Lung (tissue), 12 donors: ENCODE measurements around the gene LYPD5. TPM values are rescaled to one million over a fixed set of nuclear protein-coding genes. Genes with fewer than 3 reads are reported as not detected.
A peak's percentile ranks its signal among the peaks of the same experiment; 100 is the strongest.

Experiments used
- ATAC-seq: fragments of 200-7000 bp; cut with Tn5 transposase; one replicate; pipeline ENCODE4 v1.9.1; 2020; ENCODE audit warnings: moderate number of reproducible peaks; ENCODE audit not compliant: insufficient read depth, low FRiP score
- DNase-seq, 3 donors: peaks; one replicate each; pipeline ENCODE4 v3.0.0-alpha.2; 2013 to 2017
- H3K27ac ChIP-seq, 2 donors: one replicate each; pipeline ENCODE4 v1.5.1; 2013; ENCODE audit warnings: mild to moderate bottlenecking in 2 of 2, moderate library complexity in 2 of 2, control low read depth in 1 of 2, inconsistent platforms in 1 of 2, low read depth in 1 of 2, low read length in 1 of 2
- H3K27me3 ChIP-seq, 3 donors: one replicate each; pipeline ENCODE4 v1.5.1; 2013; ENCODE audit warnings: low read length in 2 of 3; ENCODE audit not compliant: control insufficient read depth in 3 of 3, insufficient read depth in 3 of 3
- H3K36me3 ChIP-seq, 4 donors: one replicate each; pipeline ENCODE4 v1.5.1; 2013; ENCODE audit warnings: low read length in 4 of 4, mild to moderate bottlenecking in 1 of 4, moderate library complexity in 1 of 4; ENCODE audit not compliant: control insufficient read depth in 4 of 4, insufficient read depth in 4 of 4
- H3K4me1 ChIP-seq, 5 donors: one replicate each; pipeline ENCODE4 v1.5.1; 2013; ENCODE audit warnings: low read length in 5 of 5, mild to moderate bottlenecking in 2 of 5, moderate library complexity in 1 of 5; ENCODE audit not compliant: control insufficient read depth in 5 of 5, insufficient read depth in 5 of 5
- H3K4me3 ChIP-seq: one replicate; pipeline ENCODE4 v1.5.1; 2013; ENCODE audit warnings: mild to moderate bottlenecking, control low read depth, moderate library complexity
- H3K9ac ChIP-seq, 2 donors: one replicate each; pipeline ENCODE4 v1.5.1; 2013; ENCODE audit warnings: low read length in 2 of 2, control low read depth in 1 of 2; ENCODE audit not compliant: insufficient read depth in 1 of 2
- H3K9me3 ChIP-seq, 4 donors: one replicate each; pipeline ENCODE4 v1.5.1; 2013; ENCODE audit warnings: low read length in 3 of 4, mild to moderate bottlenecking in 1 of 4, moderate library complexity in 1 of 4; ENCODE audit not compliant: control insufficient read depth in 4 of 4, insufficient read depth in 3 of 4
- CTCF ChIP-seq: IDR thresholded peaks from 2 replicates; pipeline ENCODE4 v1.5.1; 2012; ENCODE audit warnings: mild to moderate bottlenecking; ENCODE audit errors: control extremely low read depth, extremely low read depth
- WGBS, 2 donors: extraction: QIAGEN DNeasy Blood & Tissue Kit; methylation state at CpG; one replicate each; pipeline ENCODE4 v1.1.7; 2013; 5-methylcytosine and 5-hydroxymethylcytosine counted together
- polyA plus RNA-seq, 2 donors: library from polyadenylated mRNA; stranded (reverse); fragments of 200-250 nt; gene quantifications; one replicate each; pipeline ENCODE4 v1.2.1, GENCODE V29; 2013
- total RNA-seq, 2 donors: library from RNA; depleted of rRNA in 1 of 2; stranded (reverse); fragments of >200 nt in 1 of 2; gene quantifications; one replicate each; pipeline ENCODE4 v1.2.1, GENCODE V29; 2014 to 2021
- donor health status: control.
- donor health status: control.
- donor health status: Bipolar disorder and iron deficiency.
- donor health status: healthy.
- donor health status: DM: yes; HTN: yes; CAD: no.

LYPD5 gene
- total and polyA plus RNA-seq, 4 donors = 0.51 to 8.1 (median 2.9) TPM

- 59 to 70% methylated on average over 2 of the region's 2 CpGs for WGBS, 2 donors
- H3K9ac ChIP-seq = no peak overlapping the region
- H3K4me3 ChIP-seq = no peak overlapping the region
- peaks cover 0 to 1% (median 0%) of the 10 kb centered on the region in 4 donors for H3K9me3 ChIP-seq
- H3K27me3 ChIP-seq = peaks cover 0 to 10% (median 0%) of the 10 kb centered on the region in 3 donors
- TF ChIP-seq CTCF = no peak
- no peak for ATAC-seq
- no peak for DNase-seq
- no peaks in the 10 kb centered on the region for H3K36me3 ChIP-seq
- H3K27ac ChIP-seq = no peak overlapping the region
- no peaks in the 10 kb centered on the region for H3K4me1 ChIP-seq
Measured at GRCh38 chr19:43804432-43804831, 2.2 kb upstream of the LYPD5 start.

- H3K4me3 ChIP-seq = no peak overlapping the region
Measured at GRCh38 chr19:43799502-43800142, 2.6 kb downstream of the LYPD5 start.

GRCh38 chr19:43798546-43799409 is 3.5 kb downstream of the LYPD5 start:
- Histone ChIP-seq H3K27ac (no peak overlapping the region), H3K9ac (no peak overlapping the region), H3K4me1 (peaks cover 0 to 10% (median 0%) of the 10 kb centered on the region in 5 donors), H3K27me3 (peaks cover 0 to 21% (median 3%) of the 10 kb centered on the region in 3 donors), H3K4me3 (peak overlapping the region; percentile 47), H3K36me3 (no peaks in the 10 kb centered on the region), H3K9me3 (peaks cover 0 to 1% (median 0%) of the 10 kb centered on the region in 4 donors)
- TF ChIP-seq CTCF = no peak
- ATAC-seq = peak; percentile 59
- peak; percentile 7 to 35 (median 35) for DNase-seq
- 17 to 18% methylated on average over 64 to 70 of the region's 70 CpGs for WGBS, 2 donors

More at GRCh38 chr19:43799502-43800142, 2.6 kb downstream of the LYPD5 start:
- Histone ChIP-seq H3K9ac (no peak overlapping the region), H3K4me1 (peaks cover 0 to 10% (median 0%) of the 10 kb centered on the region in 5 donors), H3K36me3 (no peaks in the 10 kb centered on the region), H3K27me3 (peaks cover 0 to 21% (median 3%) of the 10 kb centered on the region in 3 donors), H3K9me3 (peaks cover 0 to 1% (median 0%) of the 10 kb centered on the region in 4 donors), H3K27ac (peak overlapping the region in 1 of 2 donors; percentile 9)
- DNase-seq = no peak
- ATAC-seq = no peak
- 67 to 82% methylated on average over 6 of the region's 6 CpGs for WGBS, 2 donors
- no peak for TF ChIP-seq CTCF
